Mesenchymal stem cell (in vitro differentiated cells and primary cell): Measurements from ENCODE around the gene DENND1C.

Experiments used
- DNase-seq: peaks from one replicate; pipeline ENCODE4 v3.0.0-alpha.2; 2013
- H2AFZ ChIP-seq: one replicate; pipeline ENCODE4 v1.6.1; 2013; ENCODE audit warnings: low read depth, mild to moderate bottlenecking, control low read depth, inconsistent platforms, low read length, moderate library complexity
- H2AK5ac ChIP-seq: 2 replicates; pipeline ENCODE4 v1.6.1; 2013; ENCODE audit warnings: low read length, moderate library complexity, mild to moderate bottlenecking, inconsistent platforms; ENCODE audit not compliant: severe bottlenecking
- H2BK120ac ChIP-seq: one replicate; pipeline ENCODE4 v1.6.1; 2013; ENCODE audit warnings: low read depth, mild to moderate bottlenecking, inconsistent platforms, low read length, moderate library complexity
- H2BK12ac ChIP-seq, 2 experiments: one replicate each; pipeline ENCODE4 v1.6.1; 2013; ENCODE audit warnings: inconsistent platforms in 2 of 2, low read length in 2 of 2, mild to moderate bottlenecking in 2 of 2, moderate library complexity in 2 of 2, control low read depth in 1 of 2
- H2BK15ac ChIP-seq: one replicate; pipeline ENCODE4 v1.6.1; 2013; ENCODE audit warnings: mild to moderate bottlenecking, low read depth, inconsistent platforms; ENCODE audit not compliant: poor library complexity, severe bottlenecking
- H2BK5ac ChIP-seq: 2 replicates; pipeline ENCODE4 v1.6.1; 2013; ENCODE audit warnings: low read depth, mild to moderate bottlenecking, low read length, control low read depth, inconsistent platforms; ENCODE audit not compliant: poor library complexity, severe bottlenecking
- H3K14ac ChIP-seq, 2 experiments: one replicate each; pipeline ENCODE4 v1.6.1; 2013; ENCODE audit warnings: inconsistent platforms in 2 of 2, low read length in 2 of 2, control low read depth in 1 of 2, mild to moderate bottlenecking in 1 of 2, moderate library complexity in 1 of 2
- H3K18ac ChIP-seq, 2 experiments: one replicate each; pipeline ENCODE4 v1.6.1; 2013; ENCODE audit warnings: inconsistent platforms in 2 of 2, low read length in 2 of 2, control low read depth in 1 of 2, low read depth in 1 of 2, mild to moderate bottlenecking in 1 of 2
- H3K23ac ChIP-seq, 2 experiments: one replicate each; pipeline ENCODE4 v1.6.1; 2013; ENCODE audit warnings: inconsistent platforms in 2 of 2, low read length in 2 of 2, mild to moderate bottlenecking in 2 of 2, moderate library complexity in 2 of 2, control low read depth in 1 of 2
- H3K27ac ChIP-seq: 2 replicates; pipeline ENCODE4 v1.5.1; 2013; ENCODE audit warnings: mild to moderate bottlenecking, moderate library complexity, low read length, control low read depth, inconsistent platforms; ENCODE audit not compliant: poor library complexity, severe bottlenecking
- H3K27me3 ChIP-seq, 2 experiments: 2 replicates each; pipeline versions ENCODE4 v1.6.1 to v1.7.0; 2013; ENCODE audit warnings: low read length in 2 of 2, mild to moderate bottlenecking in 2 of 2, moderate library complexity in 2 of 2, control low read depth in 1 of 2, inconsistent platforms in 1 of 2; ENCODE audit not compliant: control insufficient read depth in 1 of 2, insufficient read depth in 1 of 2
- H3K36me3 ChIP-seq, 2 experiments: 2 replicates each; pipeline versions ENCODE4 v1.6.1 to v1.7.0; 2013; ENCODE audit warnings: low read length in 2 of 2, control low read depth in 1 of 2, inconsistent platforms in 1 of 2, low read depth in 1 of 2, mild to moderate bottlenecking in 1 of 2; ENCODE audit not compliant: insufficient read depth in 2 of 2, control insufficient read depth in 1 of 2
- H3K4ac ChIP-seq, 2 experiments: one replicate each; pipeline ENCODE4 v1.6.1; 2013; ENCODE audit warnings: inconsistent platforms in 2 of 2, low read length in 2 of 2, mild to moderate bottlenecking in 2 of 2, moderate library complexity in 2 of 2, control low read depth in 1 of 2, low read depth in 1 of 2
- H3K4me1 ChIP-seq: 2 replicates; pipeline ENCODE4 v1.6.1; 2013; ENCODE audit warnings: low read depth, low read length, control low read depth; ENCODE audit not compliant: control insufficient read depth, insufficient read depth
- H3K4me2 ChIP-seq: 2 replicates; pipeline ENCODE4 v1.6.1; 2013; ENCODE audit warnings: low read length, mild to moderate bottlenecking, inconsistent platforms; ENCODE audit not compliant: poor library complexity, severe bottlenecking
- H3K4me3 ChIP-seq, 2 experiments: 2 replicates each; pipeline versions ENCODE4 v1.5.1 to v1.7.0; 2013; ENCODE audit warnings: low read length in 2 of 2, mild to moderate bottlenecking in 2 of 2, control low read depth in 1 of 2, low read depth in 1 of 2; ENCODE audit not compliant: insufficient read depth in 1 of 2
- H3K79me1 ChIP-seq: replicated peaks from 2 replicates; pipeline ENCODE4 v1.6.1; 2013; ENCODE audit warnings: mild to moderate bottlenecking, control low read depth, low read length, inconsistent platforms; ENCODE audit not compliant: poor library complexity, severe bottlenecking
- H3K9ac ChIP-seq: 2 replicates; pipeline ENCODE4 v1.7.0; 2013; ENCODE audit warnings: mild to moderate bottlenecking, low read length, moderate library complexity
- H3K9me3 ChIP-seq: 2 replicates; pipeline ENCODE4 v1.7.0; 2013; ENCODE audit warnings: mild to moderate bottlenecking, low read length; ENCODE audit not compliant: control insufficient read depth
- H4K8ac ChIP-seq: one replicate; pipeline ENCODE4 v1.6.1; 2013; ENCODE audit warnings: inconsistent platforms, mild to moderate bottlenecking, low read length, moderate library complexity
- H4K91ac ChIP-seq: one replicate; pipeline ENCODE4 v1.6.1; 2013; ENCODE audit warnings: mild to moderate bottlenecking, low read length, inconsistent platforms
- WGBS: methylation state at CpG from one replicate; pipeline ENCODE4 v1.1.7; 2013; ENCODE audit warnings: mixed read lengths; 5-methylcytosine and 5-hydroxymethylcytosine counted together

DENND1C gene

GRCh38 chr19:6440905-6441304, 40.7 kb downstream of the DENND1C start:
- H2BK5ac ChIP-seq = no peak overlapping the region
- no peak overlapping the region for H3K4ac ChIP-seq
- H3K36me3 ChIP-seq = peaks cover 0 to 25% of the 10 kb centered on the region in 2 experiments
- H4K8ac ChIP-seq = no peak overlapping the region
- no peaks in the 10 kb centered on the region for H3K27me3 ChIP-seq
- no peak overlapping the region for H3K14ac ChIP-seq
- DNase-seq = no peak
- H3K4me1 ChIP-seq = no peaks in the 10 kb centered on the region
- H3K18ac ChIP-seq = no peak overlapping the region
- WGBS = 95% methylated on average over 3 of the region's 3 CpGs
- no peak overlapping the region for H3K4me2 ChIP-seq
- no peak overlapping the region for H2BK120ac ChIP-seq
- H4K91ac ChIP-seq = no peak overlapping the region
- no peak overlapping the region for H2AFZ ChIP-seq
- H3K23ac ChIP-seq = no peak overlapping the region
- H2BK12ac ChIP-seq = no peak overlapping the region
- peaks cover 5% of the 10 kb centered on the region for H3K9me3 ChIP-seq
- H3K79me1 ChIP-seq = no peaks in the 10 kb centered on the region
- no peak overlapping the region for H3K27ac ChIP-seq
- H2AK5ac ChIP-seq = no peak overlapping the region
- no peak overlapping the region for H2BK15ac ChIP-seq
- H3K9ac ChIP-seq = no peak overlapping the region
- no peak overlapping the region for H3K4me3 ChIP-seq

- Histone ChIP-seq H3K27ac (no peak overlapping the region), H3K23ac (no peak overlapping the region), H2AK5ac (no peak overlapping the region), H2BK120ac (no peak overlapping the region), H2BK5ac (no peak overlapping the region), H2BK12ac (no peak overlapping the region), H3K4ac (no peak overlapping the region), H4K8ac (no peak overlapping the region), H3K4me1 (no peaks in the 10 kb centered on the region), H3K4me2 (no peak overlapping the region), H3K4me3 (no peak overlapping the region), H3K36me3 (peaks cover 0 to 14% of the 10 kb centered on the region in 2 experiments), H3K79me1 (no peaks in the 10 kb centered on the region), H3K9ac (no peak overlapping the region), H4K91ac (no peak overlapping the region), H3K14ac (no peak overlapping the region), H3K18ac (no peak overlapping the region), H2BK15ac (no peak overlapping the region), H3K9me3 (no peaks in the 10 kb centered on the region), H2AFZ (no peak overlapping the region), H3K27me3 (no peaks in the 10 kb centered on the region)
- DNase-seq = no peak
- WGBS = 67% methylated on average over 1 of the region's 4 CpGs
Observed at GRCh38 chr19:6439743-6440142, 41.8 kb downstream of the DENND1C start.

GRCh38 chr19:6433663-6434062, 47.9 kb downstream of the DENND1C start, which contains the start of gene SLC25A41:
TSS of gene SLC25A41 (minus strand) at chr19:6433763. CDS start at chr19:6433693, 70 bp downstream.
- H3K27me3 ChIP-seq = peaks cover 10 to 16% of the 10 kb centered on the region in 2 experiments
- H2BK5ac ChIP-seq = no peak within 1 kb of the TSS
- H3K4me3 ChIP-seq = no peak within 1 kb of the TSS
- WGBS = 91% methylated on average over 8 of the region's 10 CpGs
- no peaks in the 10 kb centered on the region for H3K36me3 ChIP-seq
- no peak within 1 kb of the TSS for H3K23ac ChIP-seq
- H3K14ac ChIP-seq = no peak within 1 kb of the TSS
- peak within 1 kb of the TSS; percentile 43 for H4K91ac ChIP-seq
- H3K4me2 ChIP-seq = no peak within 1 kb of the TSS
- no peak within 1 kb of the TSS for H2AK5ac ChIP-seq
- no peak for DNase-seq
- H2BK120ac ChIP-seq = peak within 1 kb of the TSS; percentile 19
- H2BK15ac ChIP-seq = no peak within 1 kb of the TSS
- H3K4ac ChIP-seq = no peak within 1 kb of the TSS
- H4K8ac ChIP-seq = no peak within 1 kb of the TSS
- H3K79me1 ChIP-seq = no peaks in the 10 kb centered on the region
- no peak within 1 kb of the TSS for H2AFZ ChIP-seq
- H3K18ac ChIP-seq = no peak within 1 kb of the TSS
- H3K9ac ChIP-seq = no peak within 1 kb of the TSS
- H3K9me3 ChIP-seq = no peaks in the 10 kb centered on the region
- H3K4me1 ChIP-seq = no peaks in the 10 kb centered on the region
- H2BK12ac ChIP-seq = no peak within 1 kb of the TSS
- H3K27ac ChIP-seq = no peak within 1 kb of the TSS

GRCh38 chr19:6433165-6433564, 48.4 kb downstream of the DENND1C start:
- WGBS = 72% methylated on average over 11 of the region's 11 CpGs
- H3K4ac ChIP-seq = no peak overlapping the region

More at GRCh38 chr19:6433165-6433564, 48.4 kb downstream of the DENND1C start:
- Histone ChIP-seq H3K4me3 (no peak overlapping the region), H3K27ac (no peak overlapping the region), H3K23ac (no peak overlapping the region), H3K9me3 (no peaks in the 10 kb centered on the region), H3K79me1 (no peaks in the 10 kb centered on the region), H2AFZ (no peak overlapping the region), H3K36me3 (no peaks in the 10 kb centered on the region), H4K8ac (no peak overlapping the region), H3K18ac (no peak overlapping the region), H3K4me1 (no peaks in the 10 kb centered on the region), H3K27me3 (peaks cover 10 to 16% of the 10 kb centered on the region in 2 experiments), H2BK15ac (no peak overlapping the region), H3K4me2 (no peak overlapping the region), H4K91ac (peak overlapping the region; percentile 43), H2AK5ac (no peak overlapping the region), H2BK12ac (no peak overlapping the region), H3K14ac (no peak overlapping the region), H2BK5ac (no peak overlapping the region), H2BK120ac (no peak overlapping the region), H3K9ac (no peak overlapping the region)
- no peak for DNase-seq
